NCI-H2171 (cell line): ENCODE data around the gene MAD1L1.
"Not testable (repeated sequence)": the region's sequence is repeated elsewhere in the genome, so short reads cannot be mapped to it uniquely, and the experiment has no call there.

Experiments
- DNase-seq: peaks from one replicate; lab custom pipeline; 2025; lab: John Stamatoyannopoulos, UW

Gene MAD1L1

GRCh38 chr7:2063563-2064260 is 169.0 kb downstream of the MAD1L1 start:
- no peak for DNase-seq

DNA sequence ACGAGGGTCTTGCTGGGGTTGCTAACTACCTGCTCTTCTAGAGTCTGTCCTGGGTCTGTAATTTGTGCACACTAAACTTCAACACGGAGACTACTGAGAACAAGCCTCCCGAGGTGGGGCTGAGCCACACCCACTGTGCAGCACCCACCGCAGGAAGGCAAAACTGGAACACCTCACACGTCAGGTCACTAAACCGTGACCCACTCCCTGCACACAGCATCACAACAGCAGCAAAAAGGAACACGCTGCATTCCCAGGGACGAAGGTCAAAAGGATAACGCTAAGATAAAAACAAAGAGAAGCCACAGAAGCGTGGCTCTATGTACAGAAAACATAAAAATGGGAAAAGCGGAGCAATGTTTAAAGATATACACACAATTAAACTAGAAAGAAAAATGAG is 170.1 kb downstream of the MAD1L1 start:
- DNase-seq = no peak

DNA sequence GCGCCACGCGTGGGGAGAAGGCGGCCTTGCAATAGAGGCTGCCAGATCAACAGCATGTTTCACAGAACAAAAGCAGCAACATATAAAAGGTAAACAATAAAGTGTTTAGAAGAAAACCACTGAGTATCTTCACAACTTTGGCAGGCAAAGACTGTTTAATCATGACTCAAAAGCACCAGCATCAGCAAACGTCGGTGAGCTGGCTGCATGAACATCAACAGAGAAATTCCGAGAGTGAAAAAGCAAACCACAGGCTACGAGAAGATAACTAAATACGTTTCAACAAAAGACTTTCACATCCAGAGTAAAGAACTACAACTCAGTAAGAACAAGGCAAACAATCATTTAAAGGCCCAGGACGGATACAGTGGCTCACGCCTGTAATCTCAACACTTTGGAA is 172.0 kb downstream of the MAD1L1 start:
- no peak for DNase-seq

GRCh38 chr7:2059964-2060700 is 172.6 kb downstream of the MAD1L1 start:
- no peak for DNase-seq

GRCh38 chr7:2058246-2058645 is 174.5 kb downstream of the MAD1L1 start:
- not testable (repeated sequence) for DNase-seq

- DNase-seq = no peak
Observed at GRCh38 chr7:2055956-2056355, 176.8 kb downstream of the MAD1L1 start.

GRCh38 chr7:2054927-2055326 is 177.8 kb downstream of the MAD1L1 start:
- no peak for DNase-seq

DNA sequence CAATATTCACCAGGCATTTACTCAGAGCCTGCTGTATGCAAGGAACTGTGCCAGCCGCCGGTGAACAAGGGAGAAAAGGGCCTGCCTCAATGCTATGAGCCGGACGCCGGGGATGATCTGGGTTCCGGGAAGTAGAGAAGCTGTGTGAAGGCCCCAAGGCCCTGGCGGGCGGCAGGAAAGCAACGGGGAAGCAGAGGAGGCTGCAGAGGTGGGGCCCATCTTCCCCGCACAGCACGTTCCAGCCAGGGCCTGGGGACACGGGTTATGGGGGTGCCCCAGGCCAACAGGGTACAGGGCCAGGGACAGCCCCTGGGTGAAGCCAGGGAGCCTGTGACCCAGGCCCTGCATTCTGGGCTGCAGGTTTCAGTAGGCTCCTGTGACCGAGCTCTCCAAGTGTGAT is 179.3 kb downstream of the MAD1L1 start:
- no peak for DNase-seq

- no peak for DNase-seq
Observed at GRCh38 chr7:2052657-2053048, 180.1 kb downstream of the MAD1L1 start.

DNA sequence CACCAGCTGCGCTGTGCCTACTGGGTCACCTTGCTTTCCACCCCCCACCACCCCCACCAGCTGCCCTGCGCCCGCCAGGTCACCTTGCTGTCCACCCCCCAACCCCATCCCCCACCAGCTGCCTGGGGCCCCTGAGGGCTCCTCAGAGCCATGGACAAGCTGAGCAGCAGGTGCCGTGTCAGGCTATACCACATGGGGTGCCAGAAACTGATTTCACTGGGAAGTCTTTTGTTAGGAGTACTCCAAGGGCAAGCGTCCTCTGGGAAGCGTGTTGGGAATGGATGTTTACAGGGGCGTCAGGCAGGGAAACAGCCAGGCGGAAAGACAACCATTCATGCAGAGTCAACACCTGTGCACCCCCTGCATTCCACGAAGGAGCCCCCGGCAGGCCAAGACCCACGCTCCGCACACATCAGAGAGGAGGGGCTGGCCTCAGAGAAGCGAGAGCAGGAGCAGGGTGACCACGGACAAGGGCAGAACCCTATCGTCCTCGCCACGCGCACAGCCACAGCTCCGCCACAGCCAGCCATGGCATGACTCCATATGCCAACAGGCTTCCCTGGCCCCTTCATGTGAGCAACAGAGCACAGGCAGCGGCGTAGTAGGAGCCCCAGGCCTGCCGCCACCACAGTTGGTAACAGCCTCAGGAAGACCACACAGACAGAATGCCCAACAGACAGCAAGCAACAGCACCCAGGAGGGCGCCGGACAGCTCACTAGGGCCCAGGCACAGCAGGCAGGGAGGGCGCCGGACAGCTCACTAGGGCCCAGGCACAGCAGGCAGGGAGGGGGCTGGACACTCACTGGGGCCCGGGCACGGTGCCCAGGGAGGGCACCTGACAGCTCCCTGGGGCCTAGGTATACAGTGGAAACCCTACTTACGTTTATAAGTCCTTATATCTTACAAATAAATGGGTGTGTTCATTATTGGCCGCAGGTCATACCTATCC is 180.8 kb downstream of the MAD1L1 start:
- peak; percentile 31 for DNase-seq

- DNase-seq = no peak
Observed at GRCh38 chr7:2050511-2050866, 182.3 kb downstream of the MAD1L1 start.

DNA sequence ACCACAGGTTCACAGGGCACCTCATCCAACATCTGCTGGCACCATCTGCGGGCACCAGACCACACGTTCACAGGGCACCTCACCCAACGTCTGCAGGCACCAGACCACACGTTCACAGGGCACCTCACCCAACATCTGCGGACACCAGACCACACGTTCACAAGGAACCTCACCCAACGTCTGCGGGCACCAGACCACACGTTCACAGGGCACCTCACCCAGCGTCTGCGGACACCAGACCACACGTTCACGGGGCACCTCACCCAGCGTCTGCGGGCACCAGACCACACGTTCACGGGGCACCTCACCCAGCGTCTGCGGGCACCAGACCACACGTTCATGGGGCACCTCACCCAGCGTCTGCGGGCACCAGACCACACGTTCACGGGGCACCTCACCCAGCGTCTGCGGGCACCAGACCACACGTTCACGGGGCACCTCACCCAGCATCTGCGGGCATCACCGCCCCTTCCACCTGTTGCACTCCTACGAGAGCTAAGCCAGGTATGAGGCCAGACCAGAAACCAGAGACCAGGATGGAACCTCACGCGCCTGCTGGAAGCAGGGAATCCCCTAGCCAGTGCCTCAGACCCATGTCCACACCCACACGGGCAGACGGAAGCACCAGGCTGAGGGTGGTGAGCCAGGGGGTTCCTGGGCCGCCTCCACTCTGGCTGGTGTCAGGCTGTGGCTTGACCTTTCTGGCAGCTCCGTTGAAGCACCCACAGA is 182.8 kb downstream of the MAD1L1 start:
- no peak for DNase-seq

GRCh38 chr7:2049111-2049781 is 183.5 kb downstream of the MAD1L1 start:
- DNase-seq = no peak

DNA sequence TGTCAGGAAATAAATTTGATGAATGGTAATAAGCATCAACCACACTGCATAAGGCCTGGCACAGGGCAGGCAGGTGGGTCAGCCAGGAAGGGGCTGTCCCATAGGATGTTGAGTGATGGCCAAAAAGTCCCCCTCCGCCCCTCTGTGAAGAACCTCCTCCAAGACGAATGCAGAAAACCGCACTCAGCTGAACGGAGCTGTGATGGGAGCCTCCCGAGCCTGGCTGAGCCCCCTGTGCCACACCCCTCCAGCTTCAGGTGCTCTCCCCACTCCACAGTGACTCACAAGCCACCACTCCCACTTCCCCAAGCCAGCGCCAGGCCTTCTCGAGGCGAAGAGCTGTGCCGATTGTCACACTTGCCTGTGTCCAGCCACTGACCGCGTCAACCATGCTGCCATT is 184.2 kb downstream of the MAD1L1 start:
- DNase-seq = no peak

- DNase-seq = no peak
Observed at GRCh38 chr7:2048006-2048405, 184.7 kb downstream of the MAD1L1 start.

DNA sequence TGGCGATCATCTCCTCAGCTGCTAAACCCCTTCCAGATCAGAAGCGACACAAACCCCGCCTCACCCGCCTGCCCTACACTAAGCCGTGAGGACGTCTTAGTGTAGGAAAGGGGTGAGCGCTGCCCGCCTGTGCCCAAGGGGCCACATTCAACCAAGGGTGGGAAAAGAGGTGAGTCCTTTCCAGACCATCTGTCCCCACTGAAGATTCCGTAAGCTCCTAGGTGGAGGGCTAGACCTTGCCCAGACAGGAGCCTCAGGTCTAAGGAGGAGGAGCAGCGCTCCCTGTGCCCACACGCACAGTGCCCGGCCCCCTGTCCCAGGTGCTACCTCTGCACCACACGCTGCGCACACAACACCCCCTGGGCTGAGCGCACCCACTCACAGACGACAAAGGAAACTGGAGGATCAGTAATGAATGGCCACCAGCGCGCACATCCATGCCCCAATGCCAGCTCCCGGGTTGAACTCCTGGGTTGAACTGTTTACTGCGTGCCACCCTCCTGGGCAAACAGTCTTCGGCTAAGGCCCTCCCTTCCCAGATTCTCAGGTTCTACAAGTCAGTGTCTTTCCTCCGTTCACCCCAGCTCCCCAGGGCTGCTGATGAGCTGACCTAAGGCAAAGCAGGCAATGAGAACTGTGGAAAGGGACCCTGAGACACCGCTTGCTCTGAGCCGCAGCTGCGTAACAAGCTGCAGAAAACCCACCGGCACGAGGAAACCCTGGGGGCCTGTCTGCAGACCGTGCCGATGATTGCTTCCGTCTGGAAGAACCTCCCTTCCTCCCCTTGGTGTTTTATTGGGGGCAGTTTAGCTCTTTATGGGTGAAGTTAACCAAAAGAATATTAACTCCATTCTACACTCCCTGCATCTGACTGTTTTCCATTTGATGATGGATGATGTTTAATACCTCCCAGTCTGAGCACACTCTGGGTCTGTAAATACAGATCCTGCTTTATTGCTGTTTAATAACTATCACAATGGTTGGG is 185.9 kb downstream of the MAD1L1 start:
- no peak for DNase-seq

DNA sequence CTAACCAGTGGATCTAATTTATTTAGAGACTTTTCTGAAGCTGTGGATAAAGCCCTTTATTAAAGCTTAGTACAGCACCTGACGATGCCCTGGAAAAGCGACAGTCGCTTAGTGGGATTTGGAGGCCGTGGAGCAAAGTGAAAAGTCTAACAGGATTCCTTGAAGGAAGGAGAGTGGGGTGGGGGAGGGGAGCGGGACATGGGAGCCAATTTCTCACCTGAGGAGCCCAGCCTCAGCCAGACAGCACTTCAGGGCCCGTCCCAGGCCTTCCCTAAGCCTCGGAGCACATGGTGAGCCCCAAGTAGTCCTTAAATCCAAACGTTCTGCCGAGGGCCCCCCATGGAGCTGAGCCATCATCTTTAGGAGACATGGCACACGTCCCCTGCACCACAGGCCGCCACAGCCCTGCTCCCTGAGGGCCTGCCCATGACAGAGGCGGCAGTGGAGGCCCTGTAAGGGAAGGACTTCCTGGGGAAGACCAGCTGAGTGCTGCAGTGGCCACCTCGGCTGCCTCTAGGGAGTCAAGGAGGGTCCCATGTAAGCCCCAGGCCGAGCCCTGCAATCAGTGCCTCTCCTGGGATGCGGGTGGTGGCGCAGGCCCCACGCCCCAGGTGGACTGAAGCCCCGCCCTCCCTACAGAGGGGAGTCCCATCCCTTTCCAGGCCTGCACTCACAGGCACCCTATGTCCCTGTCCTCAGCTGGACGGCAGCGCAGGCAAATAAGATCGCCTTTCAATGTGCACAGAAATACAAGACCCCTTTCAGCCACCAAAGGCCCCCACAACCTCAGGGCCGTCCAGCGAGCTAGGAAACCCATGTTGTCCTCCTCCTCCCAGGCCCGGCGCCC is 187.0 kb downstream of the MAD1L1 start:
- DNase-seq = no peak

DNA sequence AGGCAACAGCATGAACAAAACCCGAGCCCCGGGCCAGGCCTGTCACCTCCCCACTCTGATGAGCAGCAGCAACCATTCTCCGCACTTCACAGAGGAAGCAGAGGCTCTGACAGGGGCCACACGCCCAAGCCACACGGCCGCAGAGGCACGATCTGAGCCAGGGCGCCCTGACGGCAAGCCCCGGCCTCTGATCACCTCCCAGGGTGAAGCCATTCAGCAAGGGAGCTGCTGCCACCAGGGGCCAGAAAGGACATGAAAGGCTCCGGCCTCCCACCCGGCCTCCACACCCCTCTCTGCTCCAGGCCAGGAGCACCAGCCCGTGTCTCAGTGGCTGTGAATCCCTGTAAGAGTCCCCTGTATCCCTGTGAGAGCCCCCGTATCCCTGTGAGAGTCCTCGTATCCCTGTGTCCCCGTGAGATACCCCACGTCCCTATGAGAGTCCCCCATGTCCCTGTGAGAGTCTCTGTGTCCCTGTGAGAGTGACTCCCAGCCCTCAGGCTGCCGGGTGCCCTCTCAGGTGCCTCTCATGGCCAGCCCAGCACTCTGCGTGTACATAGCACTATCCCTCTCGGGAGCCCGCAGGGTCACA is 187.8 kb downstream of the MAD1L1 start:
- DNase-seq = no peak
